Non-pigmented ciliary epithelial cell (primary cell): Measurements from ENCODE around the gene NR4A1.

ENCODE experiments used
- DNase-seq: peaks from one replicate; pipeline ENCODE4 v3.0.0-alpha.2; 2010; ENCODE audit warnings: low read depth

NR4A1 gene

DNA sequence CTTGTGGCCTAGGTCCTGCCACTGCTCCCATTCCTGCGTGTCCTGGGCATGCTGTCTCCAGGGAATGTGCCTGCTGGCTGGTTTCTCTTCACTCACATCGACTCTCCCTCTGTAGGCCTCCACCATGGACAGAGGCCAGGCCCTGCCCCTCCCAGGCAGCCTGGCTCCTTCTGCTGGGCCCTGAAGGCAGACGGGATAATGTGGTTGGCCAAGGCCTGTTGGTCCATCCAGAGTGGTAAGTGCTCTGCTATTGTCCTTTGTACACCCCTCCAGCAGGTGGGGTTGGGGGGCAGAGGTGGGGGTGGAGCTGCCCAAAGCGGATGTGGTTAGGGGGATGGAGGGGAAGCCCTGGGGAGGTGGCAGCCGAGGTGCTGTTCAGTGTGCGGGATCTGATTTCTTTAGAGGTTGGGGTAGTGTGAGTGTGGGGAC is 9.5 kb upstream of the NR4A1 start:
- no peak for DNase-seq

GRCh38 chr12:52042706-52043385 is 8.4 kb upstream of the NR4A1 start:
- no peak for DNase-seq

- DNase-seq: no peak
Observed at GRCh38 chr12:52043386-52044212, 7.6 kb upstream of the NR4A1 start.

- no peak for DNase-seq
Observed at GRCh38 chr12:52044292-52044983, 6.8 kb upstream of the NR4A1 start.

GRCh38 chr12:52045794-52046199 is 5.4 kb upstream of the NR4A1 start:
- DNase-seq: no peak

GRCh38 chr12:52046859-52047258 is 4.4 kb upstream of the NR4A1 start:
- no peak for DNase-seq

GRCh38 chr12:52049286-52049685 is 2.0 kb upstream of the NR4A1 start:
- no peak for DNase-seq

GRCh38 chr12:52049688-52050087 is 1.6 kb upstream of the NR4A1 start:
- no peak for DNase-seq

- no peak for DNase-seq
Observed at GRCh38 chr12:52050116-52050757, 1.0 kb upstream of the NR4A1 start.

GRCh38 chr12:52052468-52053186 is 1.4 kb downstream of the NR4A1 start:
- DNase-seq: no peak

- DNase-seq: no peak
Observed at GRCh38 chr12:52053536-52054209, 2.4 kb downstream of the NR4A1 start.

GRCh38 chr12:52054231-52054832 is 3.1 kb downstream of the NR4A1 start:
- no peak for DNase-seq

DNA sequence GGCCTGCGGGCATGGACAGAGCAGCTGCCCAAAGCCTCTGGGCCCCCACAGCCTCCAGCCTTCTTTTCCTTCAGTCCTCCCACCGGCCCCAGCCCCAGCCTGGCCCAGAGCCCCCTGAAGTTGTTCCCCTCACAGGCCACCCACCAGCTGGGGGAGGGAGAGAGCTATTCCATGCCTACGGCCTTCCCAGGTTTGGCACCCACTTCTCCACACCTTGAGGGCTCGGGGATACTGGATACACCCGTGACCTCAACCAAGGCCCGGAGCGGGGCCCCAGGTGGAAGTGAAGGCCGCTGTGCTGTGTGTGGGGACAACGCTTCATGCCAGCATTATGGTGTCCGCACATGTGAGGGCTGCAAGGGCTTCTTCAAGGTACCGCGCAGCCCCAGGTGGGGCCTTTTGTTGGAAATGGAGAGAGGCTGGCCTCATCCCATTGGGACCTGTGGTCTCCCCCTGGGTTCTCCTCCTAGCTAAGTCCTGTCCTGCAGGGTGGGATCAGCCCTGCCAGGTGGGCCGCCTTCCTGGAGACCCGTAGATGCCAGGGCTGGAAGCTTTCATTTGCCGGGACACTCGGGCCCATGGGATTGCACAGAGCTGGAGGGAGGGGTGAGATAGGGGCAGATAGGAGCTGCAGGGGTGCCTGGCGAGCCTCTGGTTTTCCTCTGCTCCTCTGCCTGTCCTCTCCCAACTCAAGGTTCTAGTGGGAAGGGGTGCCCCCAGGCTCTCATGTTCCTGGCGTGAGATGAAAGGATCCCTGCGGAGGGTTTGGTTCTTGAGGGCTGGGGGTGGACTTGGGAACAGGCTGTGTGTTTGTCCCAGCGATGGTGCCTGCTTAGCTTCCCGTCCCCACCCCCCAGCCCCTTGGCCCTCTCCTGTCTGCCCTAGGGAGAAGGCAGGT is 3.8 kb downstream of the NR4A1 start:
- DNase-seq: no peak

DNA sequence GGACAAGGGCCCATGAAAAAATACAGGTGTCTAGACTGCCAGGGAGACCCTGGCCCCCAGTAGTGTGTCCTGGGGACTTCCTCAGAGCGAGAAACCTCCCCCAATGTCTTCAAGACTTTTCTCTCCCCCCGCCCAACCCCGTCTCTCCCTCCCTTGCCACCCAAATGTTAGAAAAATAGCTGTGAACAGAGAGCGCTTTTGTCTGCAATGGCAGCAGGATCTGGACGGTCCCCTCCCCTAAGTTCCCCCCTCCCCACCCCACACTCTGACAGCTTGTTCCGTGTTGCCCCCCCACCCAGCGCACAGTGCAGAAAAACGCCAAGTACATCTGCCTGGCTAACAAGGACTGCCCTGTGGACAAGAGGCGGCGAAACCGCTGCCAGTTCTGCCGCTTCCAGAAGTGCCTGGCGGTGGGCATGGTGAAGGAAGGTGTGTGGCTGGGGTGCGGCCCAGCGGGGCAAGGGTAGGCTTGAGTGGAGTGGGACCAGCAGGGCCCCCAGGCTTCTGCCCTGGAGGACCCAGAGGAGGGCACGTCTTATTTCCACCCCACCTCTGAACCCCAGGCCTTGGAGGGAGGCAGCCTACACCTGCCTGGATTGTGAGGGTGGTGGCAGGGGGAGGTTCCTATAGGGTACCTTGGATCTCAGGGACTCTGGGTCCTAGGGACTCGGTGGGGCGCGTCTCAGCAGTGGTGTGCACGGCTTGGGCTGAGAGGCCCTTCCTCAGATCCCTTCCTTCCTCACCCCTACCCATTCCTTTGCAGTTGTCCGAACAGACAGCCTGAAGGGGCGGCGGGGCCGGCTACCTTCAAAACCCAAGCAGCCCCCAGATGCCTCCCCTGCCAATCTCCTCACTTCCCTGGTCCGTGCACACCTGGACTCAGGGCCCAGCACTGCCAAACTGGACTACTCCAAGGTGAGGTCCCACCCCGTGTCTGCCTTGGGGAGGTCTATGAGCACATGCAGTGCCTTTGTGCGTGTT is 4.8 kb downstream of the NR4A1 start:
- DNase-seq: no peak

DNA sequence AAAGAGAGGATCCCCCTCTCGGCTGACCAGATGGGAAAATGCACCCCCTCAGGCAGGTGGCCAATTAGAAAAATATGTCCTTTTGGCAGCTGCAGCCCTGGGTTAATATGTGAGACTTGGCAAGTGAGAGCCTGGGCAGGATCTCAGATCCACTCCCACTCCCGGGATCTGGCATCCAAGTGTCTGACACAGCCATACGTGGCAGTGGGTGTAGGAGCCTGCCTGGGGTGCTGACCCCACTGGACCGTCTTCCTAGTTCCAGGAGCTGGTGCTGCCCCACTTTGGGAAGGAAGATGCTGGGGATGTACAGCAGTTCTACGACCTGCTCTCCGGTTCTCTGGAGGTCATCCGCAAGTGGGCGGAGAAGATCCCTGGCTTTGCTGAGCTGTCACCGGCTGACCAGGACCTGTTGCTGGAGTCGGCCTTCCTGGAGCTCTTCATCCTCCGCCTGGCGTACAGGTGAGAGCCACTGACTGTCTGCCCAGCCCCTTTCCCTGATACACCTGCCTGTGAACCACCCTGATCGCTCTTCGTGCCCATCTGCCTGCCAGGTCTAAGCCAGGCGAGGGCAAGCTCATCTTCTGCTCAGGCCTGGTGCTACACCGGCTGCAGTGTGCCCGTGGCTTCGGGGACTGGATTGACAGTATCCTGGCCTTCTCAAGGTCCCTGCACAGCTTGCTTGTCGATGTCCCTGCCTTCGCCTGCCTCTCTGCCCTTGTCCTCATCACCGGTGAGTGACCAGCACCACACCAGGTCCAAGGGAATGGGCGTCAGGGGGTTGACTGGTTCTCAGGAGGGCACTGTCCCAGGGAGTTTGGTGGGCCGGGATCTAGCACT is 5.8 kb downstream of the NR4A1 start:
- no peak for DNase-seq

DNA sequence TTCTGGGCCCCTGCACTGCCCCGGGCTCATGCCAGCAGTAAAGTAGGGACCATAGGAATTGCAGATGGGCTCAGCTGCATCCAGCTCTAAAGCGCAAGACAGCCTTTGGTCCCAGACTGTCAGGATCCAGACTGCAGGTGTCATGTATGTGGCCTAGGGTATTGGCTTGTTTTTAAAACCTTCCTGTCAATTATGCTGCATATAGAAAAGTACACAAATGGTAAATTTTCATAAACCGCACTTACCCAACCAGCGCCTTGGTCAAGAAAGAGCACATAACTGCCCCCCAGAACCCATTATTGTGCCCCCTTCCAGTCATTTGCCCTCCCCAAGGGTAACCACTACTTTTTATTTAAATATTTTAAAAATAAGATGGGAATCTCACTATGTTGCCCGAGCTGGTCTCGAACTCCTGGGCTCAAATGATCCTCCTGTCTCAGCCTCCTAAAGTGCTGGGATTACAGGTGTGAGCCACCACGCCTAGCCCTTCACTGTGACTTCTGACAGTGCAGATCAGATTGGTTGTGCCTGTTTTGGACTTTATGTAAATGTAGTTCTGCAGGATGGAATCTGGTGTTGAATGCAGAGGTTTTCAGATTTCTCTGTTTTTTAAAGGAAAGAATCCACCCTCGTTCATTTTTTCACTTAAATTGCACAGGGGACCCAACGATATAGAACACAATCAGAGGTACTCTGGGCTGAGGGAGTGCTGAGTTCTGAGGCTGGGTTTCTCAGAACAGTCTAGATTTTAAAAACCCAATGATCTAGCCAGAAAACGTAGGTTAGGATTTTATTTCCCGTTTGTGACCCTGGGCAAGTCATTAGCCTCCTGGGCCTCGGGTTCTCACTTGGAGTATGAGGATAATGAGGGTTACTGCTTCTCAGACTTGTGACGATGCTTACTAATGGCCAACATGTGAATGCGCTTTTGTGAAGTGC is 6.7 kb downstream of the NR4A1 start:
- no peak for DNase-seq
